ENCODE measurements around the gene LRP1.
A peak's percentile ranks its signal among the peaks of the same experiment; 100 is the strongest.

Gene LRP1

GRCh38 chr12:57127726-57128518 is at the start of gene LRP1:
LRP1 (plus strand) TSS chr12:57128483; CDS start chr12:57128965, 482 bp downstream.
- Histone ChIP-seq H3K4me3 (ENCODE audit: low read depth, low read length) (peak within 1 kb of the TSS; percentile 98), H3K36me3 (ENCODE audit: control insufficient read depth, insufficient read depth, low read length) (no peaks in the 10 kb centered on the region), H3K27me3 (ENCODE audit: control insufficient read depth, insufficient read depth, low read length) (no peaks in the 10 kb centered on the region), H3K4me1 (ENCODE audit: control insufficient read depth, insufficient read depth, low read length) (peaks cover 41% of the 10 kb centered on the region), H3K9me3 (ENCODE audit: control insufficient read depth, insufficient read depth, low read depth, low read length) (0 out of 2 replicates have a peak, but pooled peaks cover 6% of the 10 kb centered on the region), H3K27ac (ENCODE audit: low read depth, low read length) (peak within 1 kb of the TSS; percentile 87; the same call in 1 of the 2 replicates), H3K9ac (ENCODE audit: low read length) (peak within 1 kb of the TSS; percentile 87)

- Histone ChIP-seq H3K9ac (ENCODE audit: low read length) (peak within 1 kb of the TSS; percentile 86), H3K4me1 (ENCODE audit: control insufficient read depth, insufficient read depth, low read length) (no peaks in the 10 kb centered on the region), H3K27me3 (ENCODE audit: control insufficient read depth, insufficient read depth, low read length) (no peaks in the 10 kb centered on the region), H3K27ac (ENCODE audit: low read depth, low read length) (peak within 1 kb of the TSS; percentile 77), H3K4me3 (ENCODE audit: low read depth, low read length) (peak within 1 kb of the TSS; percentile 69), H3K36me3 (ENCODE audit: control insufficient read depth, insufficient read depth, low read length) (peaks cover 3% of the 10 kb centered on the region), H3K9me3 (ENCODE audit: control insufficient read depth, insufficient read depth, low read depth, low read length) (no peaks in the 10 kb centered on the region)
Observed at GRCh38 chr12:57078519-57079404, 49.5 kb upstream of the LRP1 start, which contains the start of gene NEMP1. NEMP1 (minus strand) TSS chr12:57078791; CDS start chr12:57078745, 46 bp downstream.

- H3K27ac ChIP-seq (ENCODE audit: low read depth, low read length) = no peak overlapping the region
- H3K4me1 ChIP-seq (ENCODE audit: control insufficient read depth, insufficient read depth, low read length) = no peaks in the 10 kb centered on the region
- H3K9ac ChIP-seq (ENCODE audit: low read length) = no peak overlapping the region
- H3K27me3 ChIP-seq (ENCODE audit: control insufficient read depth, insufficient read depth, low read length) = no peaks in the 10 kb centered on the region
- no peak overlapping the region for H3K4me3 ChIP-seq (ENCODE audit: low read depth, low read length)
- peaks cover 3% of the 10 kb centered on the region for H3K36me3 ChIP-seq (ENCODE audit: control insufficient read depth, insufficient read depth, low read length)
- no peaks in the 10 kb centered on the region for H3K9me3 ChIP-seq (ENCODE audit: control insufficient read depth, insufficient read depth, low read depth, low read length)
Observed at GRCh38 chr12:57079821-57080220, 48.5 kb upstream of the LRP1 start.

GRCh38 chr12:57080855-57081254 is 47.4 kb upstream of the LRP1 start:
- H3K36me3 ChIP-seq (ENCODE audit: control insufficient read depth, insufficient read depth, low read length) = peaks cover 3% of the 10 kb centered on the region
- H3K4me3 ChIP-seq (ENCODE audit: low read depth, low read length) = no peak overlapping the region
- H3K27ac ChIP-seq (ENCODE audit: low read depth, low read length) = no peak overlapping the region
- H3K27me3 ChIP-seq (ENCODE audit: control insufficient read depth, insufficient read depth, low read length) = no peaks in the 10 kb centered on the region
- H3K9ac ChIP-seq (ENCODE audit: low read length) = no peak overlapping the region
- H3K4me1 ChIP-seq (ENCODE audit: control insufficient read depth, insufficient read depth, low read length) = peaks cover 9% of the 10 kb centered on the region
- no peaks in the 10 kb centered on the region for H3K9me3 ChIP-seq (ENCODE audit: control insufficient read depth, insufficient read depth, low read depth, low read length)

GRCh38 chr12:57085999-57086492 is 42.2 kb upstream of the LRP1 start:
- Histone ChIP-seq H3K4me1 (ENCODE audit: control insufficient read depth, insufficient read depth, low read length) (peaks cover 21% of the 10 kb centered on the region), H3K9me3 (ENCODE audit: control insufficient read depth, insufficient read depth, low read depth, low read length) (no peaks in the 10 kb centered on the region), H3K27me3 (ENCODE audit: control insufficient read depth, insufficient read depth, low read length) (no peaks in the 10 kb centered on the region), H3K36me3 (ENCODE audit: control insufficient read depth, insufficient read depth, low read length) (peaks cover 5% of the 10 kb centered on the region), H3K9ac (ENCODE audit: low read length) (peak overlapping the region; percentile 67), H3K4me3 (ENCODE audit: low read depth, low read length) (peak overlapping the region; percentile 81), H3K27ac (ENCODE audit: low read depth, low read length) (no peak overlapping the region; the same call in 1 of the 2 replicates)

- peak overlapping the region; percentile 87; the same call in 1 of the 2 replicates for H3K27ac ChIP-seq (ENCODE audit: low read depth, low read length)
- H3K27me3 ChIP-seq (ENCODE audit: control insufficient read depth, insufficient read depth, low read length) = no peaks in the 10 kb centered on the region
- H3K4me3 ChIP-seq (ENCODE audit: low read depth, low read length) = peak overlapping the region; percentile 81
- peaks cover 9% of the 10 kb centered on the region for H3K36me3 ChIP-seq (ENCODE audit: control insufficient read depth, insufficient read depth, low read length)
- no peaks in the 10 kb centered on the region for H3K9me3 ChIP-seq (ENCODE audit: control insufficient read depth, insufficient read depth, low read depth, low read length)
- H3K4me1 ChIP-seq (ENCODE audit: control insufficient read depth, insufficient read depth, low read length) = peaks cover 21% of the 10 kb centered on the region
- peak overlapping the region; percentile 87 for H3K9ac ChIP-seq (ENCODE audit: low read length)
Observed at GRCh38 chr12:57086493-57087009, 41.7 kb upstream of the LRP1 start.

GRCh38 chr12:57087010-57087690 is 41.1 kb upstream of the LRP1 start:
- Histone ChIP-seq H3K4me1 (ENCODE audit: control insufficient read depth, insufficient read depth, low read length) (peaks cover 21% of the 10 kb centered on the region), H3K27ac (ENCODE audit: low read depth, low read length) (peak overlapping the region; percentile 87; the same call in 1 of the 2 replicates), H3K4me3 (ENCODE audit: low read depth, low read length) (peak overlapping the region; percentile 81), H3K36me3 (ENCODE audit: control insufficient read depth, insufficient read depth, low read length) (peaks cover 15% of the 10 kb centered on the region), H3K27me3 (ENCODE audit: control insufficient read depth, insufficient read depth, low read length) (no peaks in the 10 kb centered on the region), H3K9ac (ENCODE audit: low read length) (peak overlapping the region; percentile 93), H3K9me3 (ENCODE audit: control insufficient read depth, insufficient read depth, low read depth, low read length) (no peaks in the 10 kb centered on the region)

- Histone ChIP-seq H3K36me3 (ENCODE audit: control insufficient read depth, insufficient read depth, low read length) (peaks cover 21% of the 10 kb centered on the region), H3K27ac (ENCODE audit: low read depth, low read length) (peak overlapping the region; percentile 87; the same call in 1 of the 2 replicates), H3K4me1 (ENCODE audit: control insufficient read depth, insufficient read depth, low read length) (peaks cover 22% of the 10 kb centered on the region), H3K27me3 (ENCODE audit: control insufficient read depth, insufficient read depth, low read length) (no peaks in the 10 kb centered on the region), H3K9me3 (ENCODE audit: control insufficient read depth, insufficient read depth, low read depth, low read length) (no peaks in the 10 kb centered on the region), H3K9ac (ENCODE audit: low read length) (peak overlapping the region; percentile 96), H3K4me3 (ENCODE audit: low read depth, low read length) (peak overlapping the region; percentile 81)
Observed at GRCh38 chr12:57087691-57088353, 40.5 kb upstream of the LRP1 start.

- peak within 1 kb of the TSS; percentile 96 for H3K9ac ChIP-seq (ENCODE audit: low read length)
- H3K4me1 ChIP-seq (ENCODE audit: control insufficient read depth, insufficient read depth, low read length) = peaks cover 27% of the 10 kb centered on the region
- H3K27me3 ChIP-seq (ENCODE audit: control insufficient read depth, insufficient read depth, low read length) = no peaks in the 10 kb centered on the region
- no peaks in the 10 kb centered on the region for H3K9me3 ChIP-seq (ENCODE audit: control insufficient read depth, insufficient read depth, low read depth, low read length)
- peak within 1 kb of the TSS; percentile 90 for H3K4me3 ChIP-seq (ENCODE audit: low read depth, low read length)
- peak within 1 kb of the TSS; percentile 87; the same call in 1 of the 2 replicates for H3K27ac ChIP-seq (ENCODE audit: low read depth, low read length)
- H3K36me3 ChIP-seq (ENCODE audit: control insufficient read depth, insufficient read depth, low read length) = peaks cover 23% of the 10 kb centered on the region
Observed at GRCh38 chr12:57088354-57089270, 39.7 kb upstream of the LRP1 start, which contains the start of gene NAB2. NAB2 (plus strand) TSS chr12:57089114; CDS start chr12:57089272, 158 bp downstream.

Measured in HUES6 (cell line).